Measurements from ENCODE around the gene AKIP1.

Gene AKIP1

GRCh38 chr11:8911029-8911823, at the start of gene AKIP1:
Gene AKIP1, plus strand, starts transcription at chr11:8911189. Its CDS starts 261 bp downstream, at chr11:8911450.
- DNase-seq (ENCODE audit: low spot score), result peak; percentile 95
- no peak for TF ChIP-seq CTCF (IDR thresholded peaks at IDR 0.05)
- peak within 1 kb of the TSS; percentile 99 for H3K4me3 ChIP-seq
- peak within 1 kb of the TSS; percentile 90 to 99 for H3K27ac ChIP-seq

- no peak for TF ChIP-seq CTCF (IDR thresholded peaks at IDR 0.05)
- Histone ChIP-seq H3K4me3 (no peak overlapping the region), H3K27ac (no peak overlapping the region)
- no peak for DNase-seq (ENCODE audit: low spot score)
Measured at GRCh38 chr11:8863838-8864237, 47.2 kb upstream of the AKIP1 start.

- no peak overlapping the region for H3K27ac ChIP-seq
- no peak overlapping the region for H3K4me3 ChIP-seq
- no peak for TF ChIP-seq CTCF (IDR thresholded peaks at IDR 0.05)
- DNase-seq (ENCODE audit: low spot score), result no peak
Measured at GRCh38 chr11:8865304-8865703, 45.7 kb upstream of the AKIP1 start.

GRCh38 chr11:8867035-8867434, 44.0 kb upstream of the AKIP1 start:
- Histone ChIP-seq H3K27ac (no peak overlapping the region), H3K4me3 (no peak overlapping the region)
- no peak for TF ChIP-seq CTCF (IDR thresholded peaks at IDR 0.05)
- DNase-seq (ENCODE audit: low spot score), result no peak

- no peak for DNase-seq (ENCODE audit: low spot score)
- TF ChIP-seq CTCF (IDR thresholded peaks at IDR 0.05), result no peak
- H3K4me3 ChIP-seq, result no peak overlapping the region
- no peak overlapping the region for H3K27ac ChIP-seq
Measured at GRCh38 chr11:8867931-8868631, 42.9 kb upstream of the AKIP1 start.

- no peak for DNase-seq (ENCODE audit: low spot score)
- H3K4me3 ChIP-seq, result peak overlapping the region; percentile 84
- peak overlapping the region; percentile 33 to 90 for H3K27ac ChIP-seq
- no peak for TF ChIP-seq CTCF (IDR thresholded peaks at IDR 0.05)
Measured at GRCh38 chr11:8870411-8871170, 40.4 kb upstream of the AKIP1 start.
